ENCODE results near the gene RASA2.

DNA sequence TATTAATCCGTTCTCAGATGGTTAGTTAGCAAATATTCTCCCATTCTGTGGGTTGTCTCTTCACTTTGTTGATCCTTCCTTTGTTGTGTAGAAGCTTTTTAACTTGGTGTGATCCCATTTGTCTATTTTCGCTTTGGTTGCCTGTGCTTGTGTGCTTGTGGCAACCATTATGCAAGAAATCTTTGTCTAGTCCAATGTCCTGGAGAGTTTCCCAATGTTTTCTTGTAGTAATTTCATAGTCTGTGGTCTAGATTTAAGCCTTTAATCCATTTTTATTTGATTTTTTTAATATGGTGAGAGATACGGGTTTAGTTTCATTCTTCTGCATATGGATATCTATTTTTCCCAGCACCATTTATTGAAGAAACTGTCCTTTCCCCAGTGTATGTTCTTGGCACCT, 59.8 kb downstream of the RASA2 start:
- TF ChIP-seq, protein P1, sequence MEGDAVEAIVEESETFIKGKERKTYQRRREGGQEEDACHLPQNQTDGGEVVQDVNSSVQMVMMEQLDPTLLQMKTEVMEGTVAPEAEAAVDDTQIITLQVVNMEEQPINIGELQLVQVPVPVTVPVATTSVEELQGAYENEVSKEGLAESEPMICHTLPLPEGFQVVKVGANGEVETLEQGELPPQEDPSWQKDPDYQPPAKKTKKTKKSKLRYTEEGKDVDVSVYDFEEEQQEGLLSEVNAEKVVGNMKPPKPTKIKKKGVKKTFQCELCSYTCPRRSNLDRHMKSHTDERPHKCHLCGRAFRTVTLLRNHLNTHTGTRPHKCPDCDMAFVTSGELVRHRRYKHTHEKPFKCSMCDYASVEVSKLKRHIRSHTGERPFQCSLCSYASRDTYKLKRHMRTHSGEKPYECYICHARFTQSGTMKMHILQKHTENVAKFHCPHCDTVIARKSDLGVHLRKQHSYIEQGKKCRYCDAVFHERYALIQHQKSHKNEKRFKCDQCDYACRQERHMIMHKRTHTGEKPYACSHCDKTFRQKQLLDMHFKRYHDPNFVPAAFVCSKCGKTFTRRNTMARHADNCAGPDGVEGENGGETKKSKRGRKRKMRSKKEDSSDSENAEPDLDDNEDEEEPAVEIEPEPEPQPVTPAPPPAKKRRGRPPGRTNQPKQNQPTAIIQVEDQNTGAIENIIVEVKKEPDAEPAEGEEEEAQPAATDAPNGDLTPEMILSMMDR (conservative IDR thresholded peaks at IDR 0.05; ENCODE audit: low read depth, low read length), result no peak
- TF ChIP-seq MAZ (IDR thresholded peaks at IDR 0.05; ENCODE audit: borderline replicate concordance, low read depth, low read length) (no peak), RAD21 (IDR thresholded peaks at IDR 0.05; ENCODE audit: low read length) (no peak), BHLHE40 (IDR thresholded peaks at IDR 0.05; ENCODE audit: low read depth, low read length) (no peak), CEBPB (IDR thresholded peaks at IDR 0.05; ENCODE audit: low read depth, low read length) (no peak), RCOR1 (IDR thresholded peaks at IDR 0.05; ENCODE audit: insufficient replicate concordance, low read length) (no peak), FOS (IDR thresholded peaks at IDR 0.05; ENCODE audit: low read depth, low read length) (no peak), SMC3 (IDR thresholded peaks at IDR 0.05; ENCODE audit: low read depth, low read length) (no peak)
